OCI-LY7 (cell line): ENCODE data around the gene SUSD3. TPM values are rescaled to one million over a fixed set of nuclear protein-coding genes. Genes with fewer than 3 reads are reported as not detected.

Experiments
- BruUV-seq: library from RNA; stranded (reverse); fragments of 400-500 nt; replicated peaks from 2 replicates; lab custom pipeline; 2021; lab: Mats Ljungman, UMichigan
- CTCF ChIA-PET: fragments of 300-600 bp; sonication (Branson Sonifier 250); formaldehyde crosslinking; loops from one replicate; lab custom pipeline; 2022; ENCODE audit warnings: antibody characterized with exemption; ENCODE audit not compliant: unreplicated experiment; lab: Charles Lee
- POLR2A ChIA-PET: fragments of 300-600 bp; sonication (Branson Sonifier 250); formaldehyde crosslinking; loops from one replicate; lab custom pipeline; 2022; ENCODE audit warnings: antibody characterized with exemption; lab: Charles Lee
- DNase-seq: peaks from one replicate; pipeline ENCODE4 v3.0.0-alpha.2; 2015; ENCODE audit warnings: low spot score
- H2AFZ ChIP-seq: fragments of 200-600 bp; sonication (generic), shearing (Covaris generic); 2 replicates; pipeline ENCODE4 v1.6.1; 2014; ENCODE audit warnings: mild to moderate bottlenecking, antibody characterized with exemption, low read length, moderate library complexity
- H3K27ac ChIP-seq: fragments of 200-600 bp; sonication (generic); 2 replicates; pipeline ENCODE4 v1.5.1; 2014; ENCODE audit warnings: mixed run types, low read depth, mild to moderate bottlenecking, moderate library complexity, low read length, inconsistent platforms; ENCODE audit not compliant: poor library complexity, severe bottlenecking
- H3K36me3 ChIP-seq: fragments of 200-600 bp; sonication (generic); 2 replicates; pipeline ENCODE4 v1.6.1; 2014; ENCODE audit warnings: mild to moderate bottlenecking, antibody characterized with exemption, low read length, moderate library complexity, mixed read lengths; ENCODE audit not compliant: insufficient read depth
- H3K4me1 ChIP-seq: fragments of 200-600 bp; sonication (generic); 2 replicates; pipeline ENCODE4 v1.5.1; 2014; ENCODE audit warnings: mild to moderate bottlenecking, low read length; ENCODE audit not compliant: insufficient read depth, poor library complexity, severe bottlenecking
- H3K4me2 ChIP-seq: fragments of 200-600 bp; sonication (generic); 2 replicates; pipeline ENCODE4 v1.6.1; 2014; ENCODE audit warnings: mild to moderate bottlenecking, low read length
- H3K4me3 ChIP-seq: fragments of 200-600 bp; sonication (generic); 2 replicates; pipeline ENCODE4 v1.5.1; 2014; ENCODE audit warnings: mild to moderate bottlenecking, low read depth, low read length; ENCODE audit not compliant: poor library complexity, severe bottlenecking
- H3K79me2 ChIP-seq: fragments of 200-600 bp; sonication (generic); 2 replicates; pipeline ENCODE4 v1.6.1; 2016; ENCODE audit warnings: low read depth, mild to moderate bottlenecking, low read length, moderate library complexity, mixed read lengths; ENCODE audit not compliant: insufficient read depth
- H3K9me2 ChIP-seq: fragments of 200-600 bp; sonication (generic); 2 replicates; pipeline ENCODE4 v1.6.1; 2016; ENCODE audit warnings: mild to moderate bottlenecking, low read length, mixed read lengths; ENCODE audit not compliant: insufficient read depth
- H3K9me3 ChIP-seq: fragments of 200-600 bp; sonication (generic); 2 replicates; pipeline ENCODE4 v1.6.1; 2014; ENCODE audit warnings: mild to moderate bottlenecking, mixed run types, low read length, mixed read lengths
- H4K20me1 ChIP-seq: fragments of 200-600 bp; sonication (generic); 2 replicates; pipeline ENCODE4 v1.6.1; 2014; ENCODE audit warnings: mild to moderate bottlenecking, antibody characterized with exemption, low read length, moderate library complexity, mixed read lengths; ENCODE audit not compliant: insufficient read depth
- EZH2phosphoT487 ChIP-seq: fragments of 200-600 bp; sonication (generic); IDR thresholded peaks from 2 replicates; pipeline ENCODE4 v1.6.1; 2018; ENCODE audit warnings: low read depth, borderline replicate concordance, mild to moderate bottlenecking, mixed run types, antibody characterized with exemption, low read length, moderate library complexity, mixed read lengths
- intact Hi-C: fragments of 100-400 bp; cut with micrococcal nuclease; formaldehyde crosslinking; loops from one replicate; pipeline ENCODE4 v1.10.0; 2022; ENCODE audit not compliant: unreplicated experiment
- total RNA-seq, 2 experiments: library from RNA; depleted of rRNA in 1 of 2; stranded (reverse); fragments of >200 nt in 1 of 2; shearing (Covaris generic) in 1 of 2; gene quantifications; 2 replicates each; pipeline ENCODE4 v1.2.3, GENCODE V29; 2014 to 2022
- TF ChIP-seq, protein P1 (sequence below): fragments of 200-600 bp; sonication (generic); conservative IDR thresholded peaks from 2 replicates; pipeline ENCODE4 v1.5.1; 2014; ENCODE audit warnings: mild to moderate bottlenecking, antibody characterized with exemption, low read length, moderate library complexity, mixed read lengths

Gene SUSD3
- total RNA-seq, 2 experiments from 2014 or later, result 94.1 to 201 TPM

- TF ChIP-seq, protein P1, sequence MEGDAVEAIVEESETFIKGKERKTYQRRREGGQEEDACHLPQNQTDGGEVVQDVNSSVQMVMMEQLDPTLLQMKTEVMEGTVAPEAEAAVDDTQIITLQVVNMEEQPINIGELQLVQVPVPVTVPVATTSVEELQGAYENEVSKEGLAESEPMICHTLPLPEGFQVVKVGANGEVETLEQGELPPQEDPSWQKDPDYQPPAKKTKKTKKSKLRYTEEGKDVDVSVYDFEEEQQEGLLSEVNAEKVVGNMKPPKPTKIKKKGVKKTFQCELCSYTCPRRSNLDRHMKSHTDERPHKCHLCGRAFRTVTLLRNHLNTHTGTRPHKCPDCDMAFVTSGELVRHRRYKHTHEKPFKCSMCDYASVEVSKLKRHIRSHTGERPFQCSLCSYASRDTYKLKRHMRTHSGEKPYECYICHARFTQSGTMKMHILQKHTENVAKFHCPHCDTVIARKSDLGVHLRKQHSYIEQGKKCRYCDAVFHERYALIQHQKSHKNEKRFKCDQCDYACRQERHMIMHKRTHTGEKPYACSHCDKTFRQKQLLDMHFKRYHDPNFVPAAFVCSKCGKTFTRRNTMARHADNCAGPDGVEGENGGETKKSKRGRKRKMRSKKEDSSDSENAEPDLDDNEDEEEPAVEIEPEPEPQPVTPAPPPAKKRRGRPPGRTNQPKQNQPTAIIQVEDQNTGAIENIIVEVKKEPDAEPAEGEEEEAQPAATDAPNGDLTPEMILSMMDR, result no peak
- TF ChIP-seq EZH2phosphoT487, result no peak
- CTCF ChIA-PET, result no interaction called here
- H3K4me3 ChIP-seq, result no peak overlapping the region
- intact Hi-C loops, result no loop called here
- H4K20me1 ChIP-seq, result no peaks in the 10 kb centered on the region
- H3K9me3 ChIP-seq, result no peaks in the 10 kb centered on the region
- peaks cover 13% of the 10 kb centered on the region for H3K4me1 ChIP-seq
- BruUV-seq, result no TSS peak
- POLR2A ChIA-PET, result interaction anchor here (0.6 kb wide), 1 partner anchor 20 kb away, joined by 6 read pairs; no protein-coding TSS in a partner anchor
- no peak for DNase-seq
- H3K36me3 ChIP-seq, result no peaks in the 10 kb centered on the region
- no peaks in the 10 kb centered on the region for H3K79me2 ChIP-seq
- H3K9me2 ChIP-seq, result no peaks in the 10 kb centered on the region
- H2AFZ ChIP-seq, result no peak overlapping the region
- H3K27ac ChIP-seq, result no peak overlapping the region
- H3K4me2 ChIP-seq, result no peak overlapping the region
Measured at GRCh38 chr9:93125331-93125894, 66.9 kb downstream of the SUSD3 start.

- peaks cover 11% of the 10 kb centered on the region for H3K4me1 ChIP-seq
- no peaks in the 10 kb centered on the region for H3K9me3 ChIP-seq
- no peak overlapping the region for H3K27ac ChIP-seq
- TF ChIP-seq EZH2phosphoT487, result no peak
- TF ChIP-seq, protein P1, result no peak
- no peak overlapping the region for H2AFZ ChIP-seq
- no peaks in the 10 kb centered on the region for H3K9me2 ChIP-seq
- no peak for DNase-seq
- H3K4me2 ChIP-seq, result no peak overlapping the region
- POLR2A ChIA-PET, result interaction anchor here (0.6 kb wide), 1 partner anchor 19 kb away, joined by 6 read pairs; no protein-coding TSS in a partner anchor
- CTCF ChIA-PET, result no interaction called here
- H3K36me3 ChIP-seq, result no peaks in the 10 kb centered on the region
- BruUV-seq, result no TSS peak
- intact Hi-C loops, result no loop called here
- no peaks in the 10 kb centered on the region for H3K79me2 ChIP-seq
- H3K4me3 ChIP-seq, result no peak overlapping the region
- no peaks in the 10 kb centered on the region for H4K20me1 ChIP-seq
Measured at GRCh38 chr9:93126151-93126781, 67.8 kb downstream of the SUSD3 start.

- no peak overlapping the region for H2AFZ ChIP-seq
- intact Hi-C loops, result no loop called here
- peaks cover 11% of the 10 kb centered on the region for H3K4me1 ChIP-seq
- H3K9me2 ChIP-seq, result no peaks in the 10 kb centered on the region
- H3K27ac ChIP-seq, result no peak overlapping the region
- H3K36me3 ChIP-seq, result no peaks in the 10 kb centered on the region
- no peak overlapping the region; the same call in 1 of the 2 replicates for H3K4me2 ChIP-seq
- no peaks in the 10 kb centered on the region for H3K9me3 ChIP-seq
- no peak overlapping the region for H3K4me3 ChIP-seq
- POLR2A ChIA-PET, result no interaction called here
- TF ChIP-seq, protein P1, result no peak
- TF ChIP-seq EZH2phosphoT487, result no peak
- BruUV-seq, result no TSS peak
- DNase-seq, result no peak
- no peaks in the 10 kb centered on the region for H4K20me1 ChIP-seq
- CTCF ChIA-PET, result no interaction called here
- no peaks in the 10 kb centered on the region for H3K79me2 ChIP-seq
Measured at GRCh38 chr9:93126825-93127368, 68.4 kb downstream of the SUSD3 start.
